DOHH2 (cell line): ENCODE measurements around the gene KIF16B.

ENCODE experiments used
- EZH2phosphoT487 ChIP-seq: fragments of 200-600 bp; sonication (generic); IDR thresholded peaks from 2 replicates; pipeline ENCODE4 v1.6.1; 2017; ENCODE audit warnings: borderline replicate concordance, mild to moderate bottlenecking, antibody characterized with exemption, low read length, moderate library complexity, mixed read lengths
- TF ChIP-seq, protein P1 (sequence below): fragments of 200-600 bp; sonication (generic); IDR thresholded peaks from one replicate; pipeline ENCODE4 v1.5.1; 2014; ENCODE audit warnings: antibody characterized with exemption, mild to moderate bottlenecking, low read depth, low read length; ENCODE audit not compliant: poor library complexity, severe bottlenecking

DNA sequence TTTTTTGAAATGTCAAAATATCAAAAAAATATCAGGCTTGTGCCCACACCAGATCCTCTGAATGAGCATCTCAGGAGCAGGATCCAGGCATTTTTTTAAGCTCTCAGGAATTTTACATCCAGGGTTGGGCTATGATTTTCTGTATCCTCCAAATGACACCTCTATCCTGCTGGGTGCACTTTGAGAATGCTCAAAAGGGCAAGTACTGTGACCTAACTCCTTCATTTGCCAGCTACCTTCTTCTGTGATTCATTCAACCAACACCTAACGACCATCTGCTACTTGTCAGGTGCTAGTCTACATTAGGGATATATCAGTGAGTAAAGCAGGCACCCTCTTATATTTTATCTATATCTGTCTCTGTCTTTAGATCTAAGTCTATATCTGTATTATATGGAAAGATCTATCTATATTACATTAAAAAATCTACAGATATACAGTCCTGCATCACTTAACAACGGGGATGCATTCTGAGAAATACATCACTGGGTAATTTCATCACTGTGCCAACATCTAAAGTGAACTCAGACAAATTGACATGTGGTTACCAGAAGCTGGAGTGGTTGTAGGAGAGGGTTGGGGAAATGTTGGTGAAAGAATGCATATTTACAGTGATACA, 131.6 kb downstream of the KIF16B start:
- TF ChIP-seq, protein P1, sequence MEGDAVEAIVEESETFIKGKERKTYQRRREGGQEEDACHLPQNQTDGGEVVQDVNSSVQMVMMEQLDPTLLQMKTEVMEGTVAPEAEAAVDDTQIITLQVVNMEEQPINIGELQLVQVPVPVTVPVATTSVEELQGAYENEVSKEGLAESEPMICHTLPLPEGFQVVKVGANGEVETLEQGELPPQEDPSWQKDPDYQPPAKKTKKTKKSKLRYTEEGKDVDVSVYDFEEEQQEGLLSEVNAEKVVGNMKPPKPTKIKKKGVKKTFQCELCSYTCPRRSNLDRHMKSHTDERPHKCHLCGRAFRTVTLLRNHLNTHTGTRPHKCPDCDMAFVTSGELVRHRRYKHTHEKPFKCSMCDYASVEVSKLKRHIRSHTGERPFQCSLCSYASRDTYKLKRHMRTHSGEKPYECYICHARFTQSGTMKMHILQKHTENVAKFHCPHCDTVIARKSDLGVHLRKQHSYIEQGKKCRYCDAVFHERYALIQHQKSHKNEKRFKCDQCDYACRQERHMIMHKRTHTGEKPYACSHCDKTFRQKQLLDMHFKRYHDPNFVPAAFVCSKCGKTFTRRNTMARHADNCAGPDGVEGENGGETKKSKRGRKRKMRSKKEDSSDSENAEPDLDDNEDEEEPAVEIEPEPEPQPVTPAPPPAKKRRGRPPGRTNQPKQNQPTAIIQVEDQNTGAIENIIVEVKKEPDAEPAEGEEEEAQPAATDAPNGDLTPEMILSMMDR: no peak
- no peak for TF ChIP-seq EZH2phosphoT487
